ENCODE measurements around the gene STK40.
A peak's percentile ranks its signal among the peaks of the same experiment; 100 is the strongest.

The STK40 gene

DNA sequence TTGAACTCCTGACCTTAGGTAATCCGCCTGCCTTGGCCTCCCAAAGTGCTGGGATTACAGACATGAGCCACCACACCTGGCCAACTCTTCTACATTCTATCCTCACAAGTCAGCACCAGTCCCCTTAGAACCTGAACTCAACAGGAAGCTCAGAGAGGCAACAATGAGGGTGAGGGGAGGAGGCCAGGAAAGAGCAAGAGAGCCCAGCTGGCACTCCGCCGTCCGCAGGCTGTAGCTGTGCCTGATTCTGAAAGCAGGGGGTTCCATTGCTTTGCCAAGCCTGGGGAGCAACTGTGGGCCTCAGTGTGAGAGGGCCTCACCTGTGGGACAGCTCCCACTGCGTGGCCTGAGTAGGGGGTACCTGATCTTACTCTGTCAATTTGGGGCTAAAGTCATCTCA is 18.7 kb downstream of the STK40 start:
- ChIA-PET CTCF (interaction anchor here (0.5 to 4.4 kb wide), 14 partner anchors 11 to 126 kb away, joined by 3 to 32 read pairs (median 6); partner anchors contain the start of gene LSM10), POLR2A (interaction anchor here (0.9 to 1.2 kb wide), 3 partner anchors 13 to 17 kb away, joined by 3 to 4 read pairs (median 3); no protein-coding TSS in a partner anchor)
- Histone ChIP-seq H3K27me3 (replicated peaks in 2 of 5; ENCODE audit: control insufficient read depth in 4 of 5, insufficient read depth in 5 of 5, low read length in 4 of 5) (no peaks in the 10 kb centered on the region), H3K4me3 (ENCODE audit: control insufficient read depth in 1 of 7, extremely low read depth in 1 of 7, insufficient read depth in 4 of 7, low read depth in 2 of 7, low read length in 6 of 7) (no peak overlapping the region), H3K27ac (ENCODE audit: insufficient read depth in 1 of 2, low read depth in 1 of 2, low read length in 2 of 2, poor library complexity in 1 of 2, severe bottlenecking in 2 of 2) (peak overlapping the region in 1 of 2 experiments; percentile 10), H3K4me1 (ENCODE audit: control extremely low read depth in 1 of 4, control insufficient read depth in 4 of 4, insufficient read depth in 4 of 4, low read length in 3 of 4) (peaks cover 0 to 56% (median 49%) of the 10 kb centered on the region in 4 experiments), H3K9me3 (ENCODE audit: control extremely low read depth in 1 of 5, control insufficient read depth in 4 of 5, insufficient read depth in 2 of 5, low read depth in 1 of 5, low read length in 4 of 5) (no peaks in the 10 kb centered on the region), H3K36me3 (ENCODE audit: control insufficient read depth in 4 of 4, insufficient read depth in 4 of 4, low read length in 3 of 4) (peaks cover 0 to 17% (median 10%) of the 10 kb centered on the region in 4 experiments)
- DNase-seq, result peak in 2 of 3 donors; percentile 36 to 42
- WGBS (ENCODE audit: insufficient coverage), result 37% methylated on average over 5 of the region's 5 CpGs

DNA sequence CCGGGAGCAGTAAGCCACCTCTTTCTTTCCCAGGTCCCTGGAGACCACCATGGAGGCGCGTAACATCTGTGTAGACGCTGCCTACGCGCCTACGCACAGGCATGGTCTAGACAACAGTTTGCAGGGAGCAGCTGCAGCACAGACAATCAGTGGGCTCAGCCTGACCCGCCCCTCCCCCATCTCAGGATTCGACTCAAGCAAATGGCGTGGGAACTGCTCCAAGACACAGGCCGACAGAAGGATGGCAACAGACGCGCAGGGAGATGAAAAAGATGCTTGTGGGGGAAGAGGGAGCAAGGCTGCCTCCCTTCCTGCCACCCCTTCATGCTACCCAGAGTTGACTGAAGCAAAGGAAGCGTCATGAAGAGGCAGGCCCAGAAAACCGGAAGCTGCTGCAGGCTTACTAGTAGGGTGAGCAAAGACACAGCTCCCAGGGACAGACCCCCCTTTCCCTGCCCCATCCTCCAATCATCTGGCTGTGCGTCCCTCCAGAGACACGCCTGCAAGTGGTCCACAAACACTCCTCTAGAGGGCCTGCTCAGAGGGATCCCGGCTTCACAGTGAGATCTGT is 19.5 kb downstream of the STK40 start:
- H3K4me3 ChIP-seq (ENCODE audit: control insufficient read depth in 1 of 7, extremely low read depth in 1 of 7, insufficient read depth in 4 of 7, low read depth in 2 of 7, low read length in 6 of 7), result peak overlapping the region in 2 of 7 experiments; percentile 28 to 54
- POLR2A ChIA-PET, result interaction anchor here (0.6 to 1.2 kb wide), 3 partner anchors 18 to 71 kb away, joined by 3 to 4 read pairs (median 4); no protein-coding TSS in a partner anchor
- H3K36me3 ChIP-seq (ENCODE audit: control insufficient read depth in 4 of 4, insufficient read depth in 4 of 4, low read length in 3 of 4), result peaks cover 0 to 26% (median 17%) of the 10 kb centered on the region in 4 experiments
- CTCF ChIA-PET, result interaction anchor here (0.7 to 4.4 kb wide), 8 partner anchors 21 to 60 kb away, joined by 3 to 32 read pairs (median 4); partner anchors contain the start of genes LSM10 and SH3D21
- H3K9me3 ChIP-seq (ENCODE audit: control extremely low read depth in 1 of 5, control insufficient read depth in 4 of 5, insufficient read depth in 2 of 5, low read depth in 1 of 5, low read length in 4 of 5), result no peaks in the 10 kb centered on the region
- H3K27me3 ChIP-seq (replicated peaks in 2 of 5; ENCODE audit: control insufficient read depth in 4 of 5, insufficient read depth in 5 of 5, low read length in 4 of 5), result no peaks in the 10 kb centered on the region
- DNase-seq, result peak; percentile 93 to 98 (median 97)
- peak overlapping the region; percentile 29 to 41 for H3K27ac ChIP-seq (ENCODE audit: insufficient read depth in 1 of 2, low read depth in 1 of 2, low read length in 2 of 2, poor library complexity in 1 of 2, severe bottlenecking in 2 of 2)
- H3K4me1 ChIP-seq (ENCODE audit: control extremely low read depth in 1 of 4, control insufficient read depth in 4 of 4, insufficient read depth in 4 of 4, low read length in 3 of 4), result peaks cover 0 to 47% (median 43%) of the 10 kb centered on the region in 4 experiments
- WGBS (ENCODE audit: insufficient coverage), result 52% methylated on average over 16 of the region's 18 CpGs

DNA sequence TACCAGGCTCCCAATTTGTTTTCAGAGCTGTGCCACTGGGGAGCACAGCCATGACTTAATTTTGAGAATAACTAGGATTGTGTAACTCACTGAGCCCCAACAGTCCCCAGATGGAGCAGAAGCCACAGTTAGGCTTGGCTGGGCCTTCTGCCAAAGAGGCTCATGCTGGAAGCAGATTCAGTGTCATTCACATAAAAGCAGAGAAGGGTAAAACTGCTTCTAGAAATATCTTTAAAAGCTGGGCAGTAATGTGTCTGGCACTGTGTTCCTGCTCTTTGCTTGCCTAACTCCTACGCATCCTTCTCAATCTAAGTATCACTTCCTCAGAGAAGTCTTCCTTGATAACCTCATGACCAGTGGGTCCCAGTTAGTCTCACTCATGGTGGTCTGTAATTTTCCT is 20.3 kb downstream of the STK40 start:
- H3K27me3 ChIP-seq (replicated peaks in 2 of 5; ENCODE audit: control insufficient read depth in 4 of 5, insufficient read depth in 5 of 5, low read length in 4 of 5), result no peaks in the 10 kb centered on the region
- H3K27ac ChIP-seq (ENCODE audit: insufficient read depth in 1 of 2, low read depth in 1 of 2, low read length in 2 of 2, poor library complexity in 1 of 2, severe bottlenecking in 2 of 2), result peak overlapping the region in 1 of 2 experiments; percentile 58
- WGBS (ENCODE audit: insufficient coverage), result no CpG with 5 or more reads among the region's 1 CpG
- peaks cover 0 to 33% (median 23%) of the 10 kb centered on the region in 4 experiments for H3K36me3 ChIP-seq (ENCODE audit: control insufficient read depth in 4 of 4, insufficient read depth in 4 of 4, low read length in 3 of 4)
- CTCF ChIA-PET, result interaction anchor here (3.0 kb wide), 1 partner anchor 21 kb away, joined by 24 read pairs; no protein-coding TSS in a partner anchor
- no peak overlapping the region for H3K4me3 ChIP-seq (ENCODE audit: control insufficient read depth in 1 of 7, extremely low read depth in 1 of 7, insufficient read depth in 4 of 7, low read depth in 2 of 7, low read length in 6 of 7)
- POLR2A ChIA-PET, result interaction anchor here (1.0 to 1.2 kb wide), 2 partner anchors 21 to 47 kb away, joined by 3 to 4 read pairs; no protein-coding TSS in a partner anchor
- H3K4me1 ChIP-seq (ENCODE audit: control extremely low read depth in 1 of 4, control insufficient read depth in 4 of 4, insufficient read depth in 4 of 4, low read length in 3 of 4), result peaks cover 0 to 43% (median 40%) of the 10 kb centered on the region in 4 experiments
- DNase-seq, result peak in 2 of 3 donors; percentile 57 to 58
- H3K9me3 ChIP-seq (ENCODE audit: control extremely low read depth in 1 of 5, control insufficient read depth in 4 of 5, insufficient read depth in 2 of 5, low read depth in 1 of 5, low read length in 4 of 5), result no peaks in the 10 kb centered on the region

DNA sequence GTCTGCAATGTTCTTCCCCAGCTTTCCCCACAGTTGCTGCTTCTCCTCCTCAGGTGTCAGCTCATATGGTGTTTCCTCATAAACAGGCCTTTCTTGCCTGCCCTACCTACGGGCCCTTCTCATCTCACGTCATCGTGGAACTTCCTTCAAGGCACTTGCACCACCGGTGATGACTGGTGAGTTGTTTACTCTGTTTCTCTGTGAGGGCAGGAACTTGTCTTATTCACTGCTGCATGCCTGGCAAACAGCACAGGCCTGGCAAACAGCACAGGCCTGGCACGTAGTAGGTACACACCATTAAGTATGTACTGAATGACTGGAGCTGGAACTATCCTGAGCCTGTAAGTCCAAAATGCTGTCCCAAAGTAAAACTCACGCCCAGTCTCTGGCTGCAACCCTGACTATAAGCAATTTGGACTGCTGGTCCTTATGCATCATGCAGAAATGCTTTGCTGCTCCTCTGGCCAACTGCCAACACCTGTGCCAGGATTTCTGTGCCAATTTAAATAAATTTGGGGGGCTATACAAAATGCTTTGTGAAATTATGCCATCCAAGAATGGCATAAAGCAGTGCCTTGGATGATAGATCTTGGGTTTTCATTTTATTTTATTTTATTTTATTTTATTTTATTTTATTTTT is 25.7 kb downstream of the STK40 start:
- Histone ChIP-seq H3K27me3 (replicated peaks in 2 of 5; ENCODE audit: control insufficient read depth in 4 of 5, insufficient read depth in 5 of 5, low read length in 4 of 5) (no peaks in the 10 kb centered on the region), H3K36me3 (ENCODE audit: control insufficient read depth in 4 of 4, insufficient read depth in 4 of 4, low read length in 3 of 4) (peaks cover 9 to 67% (median 49%) of the 10 kb centered on the region in 4 experiments), H3K27ac (ENCODE audit: insufficient read depth in 1 of 2, low read depth in 1 of 2, low read length in 2 of 2, poor library complexity in 1 of 2, severe bottlenecking in 2 of 2) (no peak overlapping the region), H3K4me3 (ENCODE audit: control insufficient read depth in 1 of 7, extremely low read depth in 1 of 7, insufficient read depth in 4 of 7, low read depth in 2 of 7, low read length in 6 of 7) (no peak overlapping the region), H3K4me1 (ENCODE audit: control extremely low read depth in 1 of 4, control insufficient read depth in 4 of 4, insufficient read depth in 4 of 4, low read length in 3 of 4) (peaks cover under 1 to 5% (median 2%) of the 10 kb centered on the region in 4 experiments), H3K9me3 (ENCODE audit: control extremely low read depth in 1 of 5, control insufficient read depth in 4 of 5, insufficient read depth in 2 of 5, low read depth in 1 of 5, low read length in 4 of 5) (no peaks in the 10 kb centered on the region)
- WGBS (ENCODE audit: insufficient coverage), result 84% methylated on average over 6 of the region's 6 CpGs
- ChIA-PET POLR2A (no interaction called here), CTCF (no interaction called here)
- no peak for DNase-seq

DNA sequence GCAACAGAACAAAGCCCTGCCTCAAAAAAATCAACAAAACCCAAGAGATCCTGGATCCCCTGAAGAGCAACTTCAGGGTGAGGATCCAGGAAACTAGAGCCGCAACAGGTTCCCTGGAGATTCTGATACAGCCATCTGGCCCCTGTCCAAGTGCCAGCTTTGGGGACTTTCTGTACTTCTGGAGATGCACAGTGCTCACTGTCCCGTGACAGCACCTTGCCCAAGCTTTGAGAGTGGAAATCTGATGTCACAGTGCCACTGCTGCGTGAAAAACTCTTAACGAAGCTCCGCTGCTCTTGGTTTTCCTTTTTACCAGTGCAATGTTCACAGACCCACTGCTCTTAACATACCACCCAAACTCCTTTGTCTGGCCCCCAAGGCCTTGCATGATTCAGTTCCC is 26.3 kb downstream of the STK40 start:
- 99% methylated on average over 5 of the region's 5 CpGs for WGBS (ENCODE audit: insufficient coverage)
- Histone ChIP-seq H3K4me3 (ENCODE audit: control insufficient read depth in 1 of 7, extremely low read depth in 1 of 7, insufficient read depth in 4 of 7, low read depth in 2 of 7, low read length in 6 of 7) (no peak overlapping the region), H3K27me3 (replicated peaks in 2 of 5; ENCODE audit: control insufficient read depth in 4 of 5, insufficient read depth in 5 of 5, low read length in 4 of 5) (no peaks in the 10 kb centered on the region), H3K9me3 (ENCODE audit: control extremely low read depth in 1 of 5, control insufficient read depth in 4 of 5, insufficient read depth in 2 of 5, low read depth in 1 of 5, low read length in 4 of 5) (no peaks in the 10 kb centered on the region), H3K27ac (ENCODE audit: insufficient read depth in 1 of 2, low read depth in 1 of 2, low read length in 2 of 2, poor library complexity in 1 of 2, severe bottlenecking in 2 of 2) (no peak overlapping the region), H3K36me3 (ENCODE audit: control insufficient read depth in 4 of 4, insufficient read depth in 4 of 4, low read length in 3 of 4) (peaks cover 13 to 73% (median 55%) of the 10 kb centered on the region in 4 experiments), H3K4me1 (ENCODE audit: control extremely low read depth in 1 of 4, control insufficient read depth in 4 of 4, insufficient read depth in 4 of 4, low read length in 3 of 4) (peaks cover 0 to 4% (median 1%) of the 10 kb centered on the region in 4 experiments)
- peak in 1 of 3 donors; percentile 27 for DNase-seq
- ChIA-PET CTCF (no interaction called here), POLR2A (no interaction called here)

DNA sequence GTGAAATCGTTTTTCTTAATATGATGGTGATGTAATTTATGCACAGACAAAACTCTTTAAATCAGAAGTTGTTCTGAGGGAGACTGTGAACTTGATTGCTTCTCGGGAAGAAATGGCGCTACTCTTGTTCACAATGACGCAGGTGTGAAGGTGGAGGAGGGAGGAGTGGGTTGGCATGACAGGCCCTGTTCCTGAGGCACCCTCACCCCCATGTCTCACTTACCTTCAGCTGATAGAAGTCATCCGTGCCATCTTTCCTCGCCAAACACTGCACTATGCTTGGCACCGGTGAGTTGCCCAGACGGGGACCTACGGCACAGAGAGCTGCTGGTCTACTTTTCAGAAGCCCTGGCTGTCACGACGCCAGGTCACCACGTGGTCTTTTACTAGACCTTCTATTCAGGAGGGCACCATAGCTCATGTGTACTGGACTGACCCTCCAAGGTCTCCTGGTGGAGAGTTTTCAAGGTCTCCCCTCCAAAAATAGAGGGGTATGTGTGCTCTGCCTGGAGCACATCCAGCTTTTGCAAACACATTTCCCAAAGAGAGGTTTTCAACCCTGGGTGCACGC is 27.1 kb downstream of the STK40 start:
- Histone ChIP-seq H3K27me3 (replicated peaks in 2 of 5; ENCODE audit: control insufficient read depth in 4 of 5, insufficient read depth in 5 of 5, low read length in 4 of 5) (no peaks in the 10 kb centered on the region), H3K4me1 (ENCODE audit: control extremely low read depth in 1 of 4, control insufficient read depth in 4 of 4, insufficient read depth in 4 of 4, low read length in 3 of 4) (peaks cover under 1 to 7% (median 3%) of the 10 kb centered on the region in 4 experiments), H3K36me3 (ENCODE audit: control insufficient read depth in 4 of 4, insufficient read depth in 4 of 4, low read length in 3 of 4) (peaks cover 13 to 80% (median 61%) of the 10 kb centered on the region in 4 experiments), H3K27ac (ENCODE audit: insufficient read depth in 1 of 2, low read depth in 1 of 2, low read length in 2 of 2, poor library complexity in 1 of 2, severe bottlenecking in 2 of 2) (no peak overlapping the region), H3K4me3 (ENCODE audit: control insufficient read depth in 1 of 7, extremely low read depth in 1 of 7, insufficient read depth in 4 of 7, low read depth in 2 of 7, low read length in 6 of 7) (no peak overlapping the region), H3K9me3 (ENCODE audit: control extremely low read depth in 1 of 5, control insufficient read depth in 4 of 5, insufficient read depth in 2 of 5, low read depth in 1 of 5, low read length in 4 of 5) (no peaks in the 10 kb centered on the region)
- ChIA-PET POLR2A (no interaction called here), CTCF (no interaction called here)
- no peak for DNase-seq
- 99% methylated on average over 10 of the region's 13 CpGs for WGBS (ENCODE audit: insufficient coverage)
